Activated naive CD4-positive, alpha-beta T cell treated with anti-CD3 and anti-CD28 coated beads, Interleukin-2, amount 10 ng/mL, durations not matched to agents 7 days and 5 days (primary cell): Measurements from ENCODE around the gene CEP89.
"Not testable (repeated sequence)": the region's sequence is repeated elsewhere in the genome, so short reads cannot be mapped to it uniquely, and the experiment has no call there.

Experiments
- CTCF ChIA-PET: fragments of 350-600 bp; sonication (Branson Sonifier 250); formaldehyde crosslinking; loops from one replicate; lab custom pipeline; 2021; ENCODE audit warnings: antibody characterized with exemption; lab: Charles Lee
- DNase-seq: peaks from one replicate; pipeline ENCODE4 v3.0.0-alpha.2; 2020
- H3K27ac Mint-ChIP-seq: one replicate; pipeline ENCODE4 v1.8.0; 2021; ENCODE audit warnings: mild to moderate bottlenecking, moderate library complexity, mixed read lengths
- H3K27me3 Mint-ChIP-seq: one replicate; pipeline ENCODE4 v1.8.0; 2021; ENCODE audit warnings: mild to moderate bottlenecking, mixed read lengths
- H3K36me3 Mint-ChIP-seq: one replicate; pipeline ENCODE4 v1.8.0; 2021; ENCODE audit warnings: mixed read lengths
- H3K4me1 Mint-ChIP-seq: one replicate; pipeline ENCODE4 v1.8.0; 2021; ENCODE audit warnings: mixed read lengths
- H3K4me3 Mint-ChIP-seq: one replicate; pipeline ENCODE4 v1.8.0; 2021; ENCODE audit warnings: mild to moderate bottlenecking, moderate library complexity, mixed read lengths
- H3K9me3 Mint-ChIP-seq: one replicate; pipeline ENCODE4 v1.8.0; 2021; ENCODE audit warnings: mixed read lengths

Gene CEP89

DNA sequence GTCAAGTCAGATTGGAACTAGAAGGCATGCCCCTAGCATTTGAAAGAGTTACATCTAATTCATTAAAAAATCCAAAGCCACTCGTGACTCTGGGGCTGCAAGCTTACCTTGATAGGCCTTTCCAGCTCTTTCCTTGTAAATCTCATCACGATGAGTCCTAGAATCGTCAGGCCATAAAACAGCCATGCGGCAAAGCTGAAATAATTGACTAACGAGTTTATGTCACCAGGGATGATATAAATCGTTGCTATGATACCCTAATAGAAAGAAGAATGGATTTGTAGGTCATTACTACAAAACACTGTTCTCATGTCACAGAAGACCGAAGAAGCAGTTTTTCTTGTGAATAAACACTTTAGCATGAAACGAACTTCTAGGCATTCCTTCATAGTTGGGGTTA, 129.7 kb downstream of the CEP89 start:
- no peaks in the 10 kb centered on the region for H3K36me3 Mint-ChIP-seq

DNA sequence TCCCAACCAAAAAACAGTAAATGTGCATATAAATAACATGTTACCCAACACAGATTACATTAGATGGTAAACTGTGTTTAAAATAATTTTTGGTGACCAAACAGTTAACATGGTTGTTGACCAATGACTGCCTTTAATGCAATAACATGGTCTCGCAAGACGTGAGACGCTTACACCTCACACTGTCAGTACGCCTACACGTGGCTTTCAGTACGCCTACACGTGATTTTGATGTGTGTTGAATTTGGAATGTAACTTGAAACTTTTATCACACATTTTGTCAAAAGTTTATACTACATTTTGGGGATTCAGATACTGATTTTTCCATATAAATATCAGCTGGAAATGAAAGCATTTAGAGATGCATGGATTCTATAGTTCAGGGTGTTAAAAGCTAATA, 134.2 kb downstream of the CEP89 start:
- H3K27ac Mint-ChIP-seq: no peak overlapping the region
- H3K9me3 Mint-ChIP-seq: peaks cover 14% of the 10 kb centered on the region
- H3K27me3 Mint-ChIP-seq: peaks cover 8% of the 10 kb centered on the region
- H3K4me1 Mint-ChIP-seq: no peaks in the 10 kb centered on the region
- H3K4me3 Mint-ChIP-seq: no peak overlapping the region
- no peaks in the 10 kb centered on the region for H3K36me3 Mint-ChIP-seq
- CTCF ChIA-PET: no interaction called here
- DNase-seq: no peak

More for the DNA sequence above, 129.7 kb downstream of the CEP89 start:
- CTCF ChIA-PET: no interaction called here
- Mint-ChIP-seq H3K27ac (no peak overlapping the region), H3K9me3 (peaks cover 14% of the 10 kb centered on the region), H3K4me3 (no peak overlapping the region), H3K4me1 (peaks cover 2% of the 10 kb centered on the region), H3K27me3 (peaks cover 8% of the 10 kb centered on the region)
- DNase-seq: no peak

DNA sequence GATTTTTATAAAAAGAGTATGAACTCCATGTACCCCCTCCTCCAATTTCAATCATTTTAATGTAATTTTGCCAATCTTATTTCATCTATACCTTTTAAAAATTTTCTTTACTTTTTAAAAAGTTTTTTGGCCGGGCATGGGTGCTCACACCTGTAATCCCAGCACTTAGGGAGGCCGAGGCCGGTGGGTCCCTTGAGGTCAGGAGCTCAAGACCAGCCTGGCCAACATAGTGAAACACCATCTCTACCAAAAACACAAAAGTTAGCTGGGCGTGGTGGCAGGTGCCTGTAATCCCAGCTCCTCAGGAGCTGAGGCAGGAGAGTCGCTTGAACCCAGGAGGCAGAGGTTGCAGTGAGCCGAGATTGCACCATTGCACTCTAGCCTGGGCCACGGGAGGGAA, 138.4 kb downstream of the CEP89 start:
- not testable (repeated sequence) for H3K27ac Mint-ChIP-seq, H3K4me1 Mint-ChIP-seq, DNase-seq, H3K27me3 Mint-ChIP-seq, H3K36me3 Mint-ChIP-seq, H3K4me3 Mint-ChIP-seq, H3K9me3 Mint-ChIP-seq
- CTCF ChIA-PET: interaction anchor here (0.7 kb wide), 1 partner anchor 104 kb away, joined by 3 read pairs; no protein-coding TSS in a partner anchor

DNA sequence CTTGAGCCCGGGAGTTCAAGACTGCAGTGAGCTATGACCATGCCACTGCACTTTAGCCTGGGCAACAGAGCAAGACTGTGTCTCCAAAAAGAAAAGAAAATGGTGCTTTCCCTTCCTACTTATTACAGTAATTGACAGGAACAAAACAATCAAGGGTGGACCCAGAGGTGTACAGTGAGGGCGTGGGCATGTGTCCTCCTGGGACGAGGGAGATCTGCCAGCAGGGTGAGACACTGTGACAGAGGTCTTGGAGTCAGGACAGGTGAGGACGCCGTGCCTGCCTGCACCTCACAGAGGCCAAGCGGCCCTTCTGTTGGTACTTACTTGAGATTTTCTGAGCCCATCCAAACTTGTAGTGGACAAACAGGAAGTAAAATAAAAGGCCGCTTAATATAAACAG, 138.9 kb downstream of the CEP89 start:
- CTCF ChIA-PET, H3K27ac Mint-ChIP-seq, DNase-seq, H3K27me3 Mint-ChIP-seq, H3K4me3 Mint-ChIP-seq, H3K36me3 Mint-ChIP-seq, H3K9me3 Mint-ChIP-seq: not testable (repeated sequence)
- peaks cover 11% of the 10 kb centered on the region for H3K4me1 Mint-ChIP-seq

DNA sequence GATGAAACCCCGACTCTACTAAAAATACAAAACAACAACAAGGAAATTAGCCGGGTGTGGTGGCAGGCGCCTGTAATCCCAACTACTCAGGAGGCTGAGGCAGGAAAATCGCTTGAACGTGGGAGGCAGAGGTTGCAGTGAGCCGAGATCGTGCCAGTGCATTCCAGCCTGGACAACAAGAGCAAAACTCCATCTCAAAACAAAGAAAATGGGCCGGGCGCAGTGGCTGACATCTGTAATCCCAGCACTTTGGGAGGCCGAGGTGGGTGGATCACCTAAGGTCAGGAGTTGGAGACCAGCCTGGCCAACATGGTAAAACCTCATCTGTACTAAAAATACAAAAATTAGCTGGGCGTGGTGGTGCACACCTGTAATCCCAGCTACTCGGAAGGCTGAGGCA, 139.7 kb downstream of the CEP89 start:
- DNase-seq, H3K9me3 Mint-ChIP-seq, CTCF ChIA-PET, H3K4me3 Mint-ChIP-seq, H3K27ac Mint-ChIP-seq, H3K36me3 Mint-ChIP-seq: not testable (repeated sequence)
- peaks cover 11% of the 10 kb centered on the region for H3K4me1 Mint-ChIP-seq
- H3K27me3 Mint-ChIP-seq: peaks cover 15% of the 10 kb centered on the region

DNA sequence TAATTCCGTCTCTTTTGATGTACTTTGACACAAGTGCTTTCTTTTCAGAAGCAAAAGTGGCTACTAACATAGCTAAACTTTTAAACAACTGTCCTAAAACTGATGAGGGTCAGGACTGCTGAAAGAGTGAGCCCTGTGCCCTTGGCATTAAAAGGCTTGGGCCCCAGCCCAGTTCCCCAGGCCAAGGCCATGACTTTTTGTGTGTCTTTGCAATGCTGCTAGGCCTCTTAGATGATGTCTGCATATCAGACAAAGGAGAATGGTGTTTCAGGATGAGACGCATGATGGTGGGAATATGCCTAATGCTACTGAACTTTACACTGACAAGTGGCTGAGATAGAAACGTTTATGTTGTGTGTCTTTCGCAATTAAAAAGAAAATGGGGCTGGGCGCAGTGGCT, 140.1 kb downstream of the CEP89 start:
- Mint-ChIP-seq H3K36me3 (no peaks in the 10 kb centered on the region), H3K4me1 (peaks cover 11% of the 10 kb centered on the region), H3K4me3 (no peak overlapping the region), H3K27me3 (peaks cover 15% of the 10 kb centered on the region), H3K9me3 (no peaks in the 10 kb centered on the region), H3K27ac (no peak overlapping the region)
- DNase-seq: no peak
- CTCF ChIA-PET: no interaction called here

DNA sequence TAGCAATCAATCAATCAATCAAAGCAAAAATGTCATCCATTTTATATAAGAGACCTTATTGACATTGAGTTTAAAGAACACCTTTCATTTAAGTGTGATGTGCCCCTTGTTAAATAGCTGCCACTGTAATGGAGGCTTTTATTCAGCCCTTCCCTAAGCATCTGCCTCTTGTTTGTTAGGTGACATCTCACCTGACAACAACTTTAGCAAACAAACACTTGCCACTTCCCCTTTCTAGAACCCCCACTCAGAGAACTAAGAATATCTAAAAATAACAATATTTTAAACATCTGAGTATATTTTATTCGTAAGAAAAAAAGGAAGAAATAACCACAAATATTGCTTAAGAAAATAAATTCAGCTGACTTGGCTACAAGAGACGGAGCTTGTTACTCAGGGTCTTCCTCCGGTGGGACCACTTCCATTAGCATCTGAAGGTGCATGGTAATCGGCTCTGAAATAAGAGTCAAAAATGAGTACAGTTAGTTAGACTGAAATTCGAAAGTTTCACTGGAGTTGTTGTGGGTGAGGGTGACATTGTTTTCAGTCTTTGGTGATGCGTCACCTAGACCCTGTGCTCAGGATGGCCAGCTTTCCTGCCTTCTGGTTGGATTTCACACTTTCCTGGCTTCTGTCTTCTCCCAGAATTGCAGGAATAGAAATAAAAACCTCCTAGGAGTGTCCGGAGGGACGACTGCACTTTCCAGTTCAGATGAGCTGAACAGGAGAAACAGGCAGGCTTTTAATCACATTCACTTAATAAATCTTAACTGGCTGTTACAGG, 141.3 kb downstream of the CEP89 start:
- no peak for DNase-seq
- no peak overlapping the region for H3K27ac Mint-ChIP-seq
- CTCF ChIA-PET: no interaction called here
- H3K4me3 Mint-ChIP-seq: no peak overlapping the region
- H3K9me3 Mint-ChIP-seq: no peaks in the 10 kb centered on the region
- peaks cover 20% of the 10 kb centered on the region for H3K27me3 Mint-ChIP-seq
- H3K36me3 Mint-ChIP-seq: no peaks in the 10 kb centered on the region
- H3K4me1 Mint-ChIP-seq: peaks cover 11% of the 10 kb centered on the region

DNA sequence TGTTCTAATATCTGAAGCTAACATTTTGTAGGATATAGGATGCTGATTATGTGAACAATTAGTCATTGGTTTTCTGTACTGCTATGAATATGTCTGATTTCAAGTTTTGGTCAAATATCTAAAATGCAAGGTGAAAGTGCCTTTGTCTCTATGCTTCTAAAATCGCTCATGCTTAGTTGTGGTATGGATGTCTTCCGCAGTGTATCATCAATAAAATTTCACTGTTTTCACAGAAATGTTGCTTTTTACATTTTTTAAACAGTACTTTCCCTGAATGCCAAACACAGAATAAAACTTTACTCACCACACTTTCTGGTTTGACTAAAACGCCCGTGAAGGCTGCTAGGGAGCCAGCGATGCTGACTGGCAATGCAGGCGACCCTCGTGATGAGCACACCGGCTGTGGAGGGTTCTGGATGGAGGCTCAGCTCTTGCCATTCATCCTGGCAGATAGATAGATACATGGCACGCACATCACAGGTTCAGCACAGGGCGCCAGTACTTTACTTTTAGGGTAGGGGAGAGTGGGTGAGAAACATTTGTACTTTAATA, 142.3 kb downstream of the CEP89 start:
- H3K36me3 Mint-ChIP-seq: no peaks in the 10 kb centered on the region
- no peaks in the 10 kb centered on the region for H3K9me3 Mint-ChIP-seq
- CTCF ChIA-PET: no interaction called here
- no peak for DNase-seq
- H3K27me3 Mint-ChIP-seq: peaks cover 28% of the 10 kb centered on the region
- H3K4me1 Mint-ChIP-seq: peaks cover 11% of the 10 kb centered on the region
- H3K4me3 Mint-ChIP-seq: no peak overlapping the region
- no peak overlapping the region for H3K27ac Mint-ChIP-seq

DNA sequence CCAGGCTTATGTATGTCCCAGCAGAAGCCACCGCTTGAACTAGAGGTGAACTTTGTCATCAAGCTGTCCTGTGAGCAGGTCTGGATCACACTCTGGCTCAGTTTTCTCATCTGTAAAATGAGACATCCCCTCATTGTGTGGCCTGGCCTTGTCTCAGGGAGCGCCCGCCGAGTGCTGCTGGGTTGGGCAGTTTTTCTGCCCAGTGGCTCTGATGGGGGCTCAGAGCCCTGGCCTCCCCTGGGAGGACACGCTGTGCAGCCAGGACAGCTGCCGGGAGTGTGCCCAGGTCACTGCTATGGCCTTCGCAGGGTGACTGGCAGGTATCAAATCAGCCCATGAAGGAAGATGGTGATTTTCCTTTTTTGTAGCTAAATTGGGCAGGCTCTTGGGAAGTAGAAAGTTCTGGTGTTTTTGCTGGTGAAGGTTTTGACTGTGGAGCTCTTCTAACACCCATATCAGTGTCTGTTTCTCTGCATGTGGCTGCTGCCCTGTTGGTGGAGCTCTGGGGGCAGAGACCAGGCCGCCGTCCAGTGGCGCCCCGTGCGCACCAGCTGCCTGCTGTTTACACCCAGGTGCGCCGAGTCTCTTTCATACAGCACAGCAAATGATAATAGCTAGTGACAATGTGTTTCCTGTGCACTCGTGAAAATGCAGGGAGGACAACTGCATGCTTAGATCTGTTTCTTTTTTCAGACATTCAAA, 143.0 kb downstream of the CEP89 start:
- Mint-ChIP-seq H3K27ac (no peak overlapping the region), H3K4me1 (peaks cover 11% of the 10 kb centered on the region), H3K9me3 (no peaks in the 10 kb centered on the region), H3K36me3 (no peaks in the 10 kb centered on the region), H3K4me3 (no peak overlapping the region), H3K27me3 (peaks cover 35% of the 10 kb centered on the region)
- no peak for DNase-seq
- CTCF ChIA-PET: interaction anchor here (0.6 kb wide), 1 partner anchor 19 kb away, joined by 3 read pairs; no protein-coding TSS in a partner anchor

DNA sequence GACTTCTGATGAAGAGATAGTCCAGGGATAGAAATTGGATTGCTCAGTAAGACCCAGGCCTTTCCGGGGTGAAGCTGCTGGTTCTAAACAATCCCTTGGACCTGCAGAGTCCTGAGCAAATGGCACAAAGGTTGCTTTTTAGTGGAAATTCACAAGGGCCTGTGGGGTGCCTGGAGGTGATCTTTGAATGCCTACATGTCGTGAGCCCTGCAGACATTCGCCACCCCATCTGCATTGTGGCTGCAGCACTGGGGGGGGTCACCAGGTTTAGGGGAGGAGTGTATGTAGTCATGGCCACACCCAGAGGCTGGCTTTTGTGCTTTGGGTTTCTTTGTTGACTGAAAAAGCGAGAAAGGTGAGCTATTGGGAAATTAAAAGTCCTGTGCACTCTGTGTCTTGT, 143.6 kb downstream of the CEP89 start:
- CTCF ChIA-PET: no interaction called here
- H3K9me3 Mint-ChIP-seq: no peaks in the 10 kb centered on the region
- no peak overlapping the region for H3K4me3 Mint-ChIP-seq
- H3K27me3 Mint-ChIP-seq: peaks cover 40% of the 10 kb centered on the region
- H3K27ac Mint-ChIP-seq: no peak overlapping the region
- H3K36me3 Mint-ChIP-seq: no peaks in the 10 kb centered on the region
- no peak for DNase-seq
- peaks cover 11% of the 10 kb centered on the region for H3K4me1 Mint-ChIP-seq
